ENCODE measurements around the gene PPP1R3D. TPM values are rescaled to one million over a fixed set of nuclear protein-coding genes. Genes with fewer than 3 reads are reported as not detected.
A peak's percentile ranks its signal among the peaks of the same experiment; 100 is the strongest.

PPP1R3D gene
- total and polyA plus RNA-seq, 2 of the 13 experiments (the other 11 are each of a cell fraction or from before 2014, with no cell fraction given): 1.2 to 3.7 TPM

DNA sequence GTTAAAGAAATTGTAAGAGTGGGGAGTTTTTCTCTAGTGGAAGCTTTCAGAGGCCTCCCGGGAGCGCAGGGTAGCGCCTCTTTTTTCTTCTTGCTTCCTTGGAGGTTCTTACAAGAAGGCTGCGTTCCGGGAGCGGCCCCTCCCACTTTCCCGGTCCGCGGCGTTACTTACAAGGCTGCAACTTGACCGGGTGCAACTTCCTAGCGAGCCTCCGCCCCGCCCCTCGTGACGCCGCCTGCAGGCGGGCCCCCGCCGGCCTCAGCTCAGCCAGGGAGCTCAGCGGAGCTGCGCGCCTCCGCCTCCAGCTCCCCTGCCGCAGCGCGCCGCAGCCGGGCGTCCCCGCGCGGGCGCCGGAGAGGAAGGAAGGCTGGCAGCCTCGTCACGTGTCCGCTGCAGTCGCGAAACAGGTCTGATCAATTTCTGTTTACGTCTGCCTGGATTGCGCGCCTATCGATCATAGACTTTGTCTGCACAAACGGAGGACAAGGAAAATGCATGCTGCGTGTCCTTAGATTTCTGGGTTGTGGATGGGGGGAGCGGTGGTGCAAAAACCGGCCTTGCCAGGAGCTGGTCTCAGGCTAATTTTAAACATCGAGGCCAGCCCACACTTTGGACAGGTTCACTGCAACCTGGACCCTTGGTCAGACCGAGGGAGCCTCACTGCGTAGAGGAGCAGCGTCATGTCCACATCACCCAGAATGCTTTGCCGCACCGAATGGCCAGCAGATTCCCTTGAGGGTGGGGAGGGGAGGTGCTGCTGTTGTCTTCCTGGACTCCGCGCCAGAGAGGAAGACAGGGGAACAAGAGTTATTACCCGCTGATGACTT, at the start of gene PPP1R3D, which contains the start of gene FAM217B (continued):
- TF ChIP-seq PCBP2 (optimal IDR thresholded peaks at IDR 0.05; ENCODE audit: low read depth, low read length, poor library complexity, severe bottlenecking) (no peak), MIER3 (CRISPR knock-in tag; IDR thresholded peaks at IDR 0.05; ENCODE audit: borderline replicate concordance) (no peak; the same call in 1 of the 2 replicates), FOXC1 (CRISPR knock-in tag; IDR thresholded peaks at IDR 0.05; ENCODE audit: borderline replicate concordance) (peak; percentile 93), KDM6A (CRISPR knock-in tag; IDR thresholded peaks at IDR 0.05; ENCODE audit: low read depth) (peak; percentile 35; the same call in 1 of the 2 replicates), MTA3 (CRISPR knock-in tag; IDR thresholded peaks at IDR 0.05) (no peak), ZSCAN29 (CRISPR knock-in tag; conservative IDR thresholded peaks at IDR 0.05) (peak; percentile 81; the same call in 1 of the 2 replicates), CENPBD1 (CRISPR knock-in tag; IDR thresholded peaks at IDR 0.05; ENCODE audit: borderline replicate concordance, low read depth) (no peak; the same call in 1 of the 2 replicates), ZNF792 (CRISPR knock-in tag; IDR thresholded peaks at IDR 0.05) (peak; percentile 63), HNF4G (IDR thresholded peaks at IDR 0.05; ENCODE audit: borderline replicate concordance, low read depth, low read length) (peak; percentile 19), HNF4G (CRISPR knock-in tag; IDR thresholded peaks at IDR 0.05; ENCODE audit: borderline replicate concordance, low read depth) (peak; percentile 57; the same call in 1 of the 2 replicates), ZNF446 (CRISPR knock-in tag; IDR thresholded peaks at IDR 0.05) (peak; percentile 93), ZNF253 (CRISPR knock-in tag; IDR thresholded peaks at IDR 0.05; ENCODE audit: borderline replicate concordance) (0 out of 2 replicates have a peak, but pooled peaks have one; percentile 76), FOXA3 (CRISPR knock-in tag; IDR thresholded peaks at IDR 0.05) (no peak; the same call in none of the 2 replicates), GATAD2A (CRISPR knock-in tag; IDR thresholded peaks at IDR 0.05) (peak; percentile 81), POLR2AphosphoS2 (IDR thresholded peaks at IDR 0.05; ENCODE audit: low read depth, low read length) (no peak), TARDBP (CRISPR knock-in tag; IDR thresholded peaks at IDR 0.05) (peak; percentile 96), MZF1 (CRISPR knock-in tag; IDR thresholded peaks at IDR 0.05; ENCODE audit: borderline replicate concordance) (peak; percentile 6; the same call in 1 of the 2 replicates), SMARCC2 (IDR thresholded peaks at IDR 0.05) (no peak), MAFF (IDR thresholded peaks at IDR 0.05; ENCODE audit: low read depth, low read length) (no peak), ZNF615 (CRISPR knock-in tag; IDR thresholded peaks at IDR 0.05; ENCODE audit: borderline replicate concordance) (no peak), HNRNPH1 (optimal IDR thresholded peaks at IDR 0.05; ENCODE audit: low read depth, low read length) (no peak), ATAD3A (CRISPR knock-in tag; IDR thresholded peaks at IDR 0.05) (no peak), PAWR (CRISPR knock-in tag; IDR thresholded peaks at IDR 0.05; ENCODE audit: borderline replicate concordance) (no peak), RCOR2 (CRISPR knock-in tag; IDR thresholded peaks at IDR 0.05) (no peak)
- TF ChIP-seq, protein P1, sequence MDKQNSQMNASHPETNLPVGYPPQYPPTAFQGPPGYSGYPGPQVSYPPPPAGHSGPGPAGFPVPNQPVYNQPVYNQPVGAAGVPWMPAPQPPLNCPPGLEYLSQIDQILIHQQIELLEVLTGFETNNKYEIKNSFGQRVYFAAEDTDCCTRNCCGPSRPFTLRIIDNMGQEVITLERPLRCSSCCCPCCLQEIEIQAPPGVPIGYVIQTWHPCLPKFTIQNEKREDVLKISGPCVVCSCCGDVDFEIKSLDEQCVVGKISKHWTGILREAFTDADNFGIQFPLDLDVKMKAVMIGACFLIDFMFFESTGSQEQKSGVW (CRISPR knock-in tag; IDR thresholded peaks at IDR 0.05; ENCODE audit: borderline replicate concordance): no peak
- TF ChIP-seq, protein P2, sequence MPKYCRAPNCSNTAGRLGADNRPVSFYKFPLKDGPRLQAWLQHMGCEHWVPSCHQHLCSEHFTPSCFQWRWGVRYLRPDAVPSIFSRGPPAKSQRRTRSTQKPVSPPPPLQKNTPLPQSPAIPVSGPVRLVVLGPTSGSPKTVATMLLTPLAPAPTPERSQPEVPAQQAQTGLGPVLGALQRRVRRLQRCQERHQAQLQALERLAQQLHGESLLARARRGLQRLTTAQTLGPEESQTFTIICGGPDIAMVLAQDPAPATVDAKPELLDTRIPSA (CRISPR knock-in tag; IDR thresholded peaks at IDR 0.05; ENCODE audit: borderline replicate concordance): no peak
- TF ChIP-seq, protein P3, sequence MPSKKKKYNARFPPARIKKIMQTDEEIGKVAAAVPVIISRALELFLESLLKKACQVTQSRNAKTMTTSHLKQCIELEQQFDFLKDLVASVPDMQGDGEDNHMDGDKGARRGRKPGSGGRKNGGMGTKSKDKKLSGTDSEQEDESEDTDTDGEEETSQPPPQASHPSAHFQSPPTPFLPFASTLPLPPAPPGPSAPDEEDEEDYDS (CRISPR knock-in tag; IDR thresholded peaks at IDR 0.05): peak; percentile 86

Measured in HepG2 (cell line).